Mesendoderm (in vitro differentiated cells): Measurements from ENCODE around the gene GRM5.

ENCODE experiments used
- DNase-seq: peaks from one replicate; pipeline ENCODE4 v3.0.0; 2013
- H2AK5ac ChIP-seq: 2 replicates; pipeline ENCODE4 v1.6.1; 2013; ENCODE audit warnings: low read length, inconsistent platforms
- H2BK120ac ChIP-seq: 2 replicates; pipeline ENCODE4 v1.6.1; 2013; ENCODE audit warnings: low read depth, mild to moderate bottlenecking, low read length, moderate library complexity, mixed read lengths
- H2BK15ac ChIP-seq: replicated peaks from 2 replicates; pipeline ENCODE4 v1.6.1; 2013; ENCODE audit warnings: low read depth, mild to moderate bottlenecking, moderate library complexity
- H2BK5ac ChIP-seq: 2 replicates; pipeline ENCODE4 v1.6.1; 2013; ENCODE audit warnings: low read length, inconsistent platforms
- H3K18ac ChIP-seq: 2 replicates; pipeline ENCODE4 v1.6.1; 2013; ENCODE audit warnings: mild to moderate bottlenecking, low read length, mixed read lengths
- H3K23ac ChIP-seq: one replicate; pipeline ENCODE4 v1.6.1; 2013; ENCODE audit warnings: low read length
- H3K27ac ChIP-seq: 2 replicates; pipeline ENCODE4 v1.5.1; 2013; ENCODE audit warnings: low read depth, mild to moderate bottlenecking, inconsistent platforms, low read length, moderate library complexity
- H3K27me3 ChIP-seq: 2 replicates; pipeline ENCODE4 v1.6.1; 2013; ENCODE audit warnings: low read length, control low read depth, mild to moderate bottlenecking, inconsistent platforms; ENCODE audit not compliant: insufficient read depth, poor library complexity
- H3K36me3 ChIP-seq: 2 replicates; pipeline ENCODE4 v1.6.1; 2013; ENCODE audit warnings: low read length, inconsistent platforms; ENCODE audit not compliant: control insufficient read depth, insufficient read depth
- H3K4ac ChIP-seq: one replicate; pipeline ENCODE4 v1.6.1; 2013; ENCODE audit warnings: low read depth, mild to moderate bottlenecking, low read length, moderate library complexity
- H3K4me1 ChIP-seq: 2 replicates; pipeline ENCODE4 v1.6.1; 2013; ENCODE audit warnings: low read depth, low read length, inconsistent platforms; ENCODE audit not compliant: control insufficient read depth
- H3K4me2 ChIP-seq: 2 replicates; pipeline ENCODE4 v1.6.1; 2013; ENCODE audit warnings: low read length
- H3K4me3 ChIP-seq: 2 replicates; pipeline ENCODE4 v1.5.1; 2013; ENCODE audit warnings: mild to moderate bottlenecking, low read length
- H3K56ac ChIP-seq: one replicate; pipeline ENCODE4 v1.6.1; 2013; ENCODE audit warnings: low read length
- H3K79me1 ChIP-seq: 2 replicates; pipeline ENCODE4 v1.6.1; 2013; ENCODE audit warnings: low read length, inconsistent platforms
- H3K79me2 ChIP-seq: 2 replicates; pipeline ENCODE4 v1.6.1; 2013; ENCODE audit warnings: mild to moderate bottlenecking, low read length; ENCODE audit not compliant: control insufficient read depth, insufficient read depth
- H3K9ac ChIP-seq: 2 replicates; pipeline ENCODE4 v1.6.1; 2013; ENCODE audit warnings: low read length, inconsistent platforms
- H4K5ac ChIP-seq: one replicate; pipeline ENCODE4 v1.6.1; 2013; ENCODE audit warnings: low read length
- H4K8ac ChIP-seq: one replicate; pipeline ENCODE4 v1.6.1; 2013; ENCODE audit warnings: low read depth, mild to moderate bottlenecking, control low read depth, low read length, moderate library complexity
- WGBS: extraction: QIAGEN DNeasy Blood & Tissue Kit; methylation state at CpG from one replicate; pipeline ENCODE4 v1.1.7; 2013; ENCODE audit warnings: low lambda C conversion rate, missing lambda C conversion rate; ENCODE audit not compliant: insufficient coverage; ENCODE audit errors: extremely low coverage; 5-methylcytosine and 5-hydroxymethylcytosine counted together

GRM5 gene

GRCh38 chr11:88603091-88603867, 462.5 kb downstream of the GRM5 start:
- WGBS, result no CpG with 5 or more reads among the region's 3 CpGs

GRCh38 chr11:88597387-88597786, 468.4 kb downstream of the GRM5 start:
- H3K56ac ChIP-seq, result no peak overlapping the region
- no peak overlapping the region for H3K4me2 ChIP-seq
- H3K9ac ChIP-seq, result no peak overlapping the region
- no peak overlapping the region for H2BK15ac ChIP-seq
- no peaks in the 10 kb centered on the region for H3K36me3 ChIP-seq
- H2BK5ac ChIP-seq, result no peak overlapping the region
- no peak overlapping the region for H3K18ac ChIP-seq
- H3K4ac ChIP-seq, result no peak overlapping the region
- no peak overlapping the region for H3K23ac ChIP-seq
- H2BK120ac ChIP-seq, result no peak overlapping the region
- no peak overlapping the region for H4K5ac ChIP-seq
- H3K4me1 ChIP-seq, result no peaks in the 10 kb centered on the region
- H4K8ac ChIP-seq, result no peak overlapping the region
- WGBS, result no CpG with 5 or more reads among the region's 2 CpGs
- H2AK5ac ChIP-seq, result no peak overlapping the region
- DNase-seq, result no peak
- no peak overlapping the region for H3K27ac ChIP-seq
- H3K79me2 ChIP-seq, result no peaks in the 10 kb centered on the region
- H3K4me3 ChIP-seq, result no peak overlapping the region
- H3K27me3 ChIP-seq, result no peaks in the 10 kb centered on the region
- no peaks in the 10 kb centered on the region for H3K79me1 ChIP-seq

More at GRCh38 chr11:88603091-88603867, 462.5 kb downstream of the GRM5 start:
- no peak overlapping the region for H3K4me2 ChIP-seq
- no peak overlapping the region for H3K18ac ChIP-seq
- no peak overlapping the region for H3K4ac ChIP-seq
- H3K36me3 ChIP-seq, result no peaks in the 10 kb centered on the region
- no peak overlapping the region for H4K5ac ChIP-seq
- DNase-seq, result no peak
- no peak overlapping the region for H2BK5ac ChIP-seq
- H3K79me2 ChIP-seq, result no peaks in the 10 kb centered on the region
- no peak overlapping the region for H2AK5ac ChIP-seq
- H4K8ac ChIP-seq, result peak overlapping the region; percentile 56
- no peak overlapping the region for H3K56ac ChIP-seq
- no peaks in the 10 kb centered on the region for H3K79me1 ChIP-seq
- no peak overlapping the region for H3K9ac ChIP-seq
- no peaks in the 10 kb centered on the region for H3K4me1 ChIP-seq
- H3K4me3 ChIP-seq, result no peak overlapping the region
- H3K23ac ChIP-seq, result no peak overlapping the region
- no peak overlapping the region for H2BK15ac ChIP-seq
- H2BK120ac ChIP-seq, result no peak overlapping the region
- H3K27me3 ChIP-seq, result no peaks in the 10 kb centered on the region
- no peak overlapping the region for H3K27ac ChIP-seq

GRCh38 chr11:88596786-88597185, 469.0 kb downstream of the GRM5 start:
- no peaks in the 10 kb centered on the region for H3K79me1 ChIP-seq
- no peak overlapping the region for H3K4me2 ChIP-seq
- H3K27me3 ChIP-seq, result no peaks in the 10 kb centered on the region
- H4K5ac ChIP-seq, result no peak overlapping the region
- H3K23ac ChIP-seq, result no peak overlapping the region
- no peak overlapping the region for H2AK5ac ChIP-seq
- 100% methylated on average over 1 of the region's 2 CpGs for WGBS
- no peak overlapping the region for H3K27ac ChIP-seq
- H2BK5ac ChIP-seq, result no peak overlapping the region
- H3K79me2 ChIP-seq, result no peaks in the 10 kb centered on the region
- H3K4me3 ChIP-seq, result no peak overlapping the region
- H3K56ac ChIP-seq, result no peak overlapping the region
- no peak overlapping the region for H2BK120ac ChIP-seq
- DNase-seq, result no peak
- no peak overlapping the region for H2BK15ac ChIP-seq
- no peak overlapping the region for H4K8ac ChIP-seq
- no peaks in the 10 kb centered on the region for H3K4me1 ChIP-seq
- no peak overlapping the region for H3K4ac ChIP-seq
- no peak overlapping the region for H3K9ac ChIP-seq
- no peaks in the 10 kb centered on the region for H3K36me3 ChIP-seq
- H3K18ac ChIP-seq, result no peak overlapping the region

GRCh38 chr11:88594274-88594950, 471.4 kb downstream of the GRM5 start:
- Histone ChIP-seq H3K18ac (no peak overlapping the region), H3K56ac (no peak overlapping the region), H2BK15ac (no peak overlapping the region), H3K4ac (no peak overlapping the region), H3K79me2 (no peaks in the 10 kb centered on the region), H3K79me1 (no peaks in the 10 kb centered on the region), H3K27me3 (no peaks in the 10 kb centered on the region), H2BK120ac (no peak overlapping the region), H3K9ac (no peak overlapping the region), H3K4me2 (no peak overlapping the region), H3K4me3 (no peak overlapping the region), H4K8ac (no peak overlapping the region), H3K27ac (no peak overlapping the region), H3K23ac (no peak overlapping the region), H2BK5ac (no peak overlapping the region), H3K36me3 (no peaks in the 10 kb centered on the region), H3K4me1 (no peaks in the 10 kb centered on the region), H2AK5ac (no peak overlapping the region), H4K5ac (no peak overlapping the region)
- DNase-seq, result no peak
- WGBS, result no CpG with 5 or more reads among the region's 2 CpGs

- H2AK5ac ChIP-seq, result no peak overlapping the region
- no peak for DNase-seq
Measured at GRCh38 chr11:88590361-88590760, 475.4 kb downstream of the GRM5 start.

More at GRCh38 chr11:88590361-88590760, 475.4 kb downstream of the GRM5 start:
- Histone ChIP-seq H3K4me1 (no peaks in the 10 kb centered on the region), H2BK120ac (no peak overlapping the region), H3K79me1 (no peaks in the 10 kb centered on the region), H3K79me2 (no peaks in the 10 kb centered on the region), H3K18ac (no peak overlapping the region), H2BK15ac (no peak overlapping the region), H3K4me2 (no peak overlapping the region), H3K4ac (no peak overlapping the region), H2BK5ac (no peak overlapping the region), H4K8ac (no peak overlapping the region), H3K27ac (no peak overlapping the region), H3K56ac (no peak overlapping the region), H3K36me3 (no peaks in the 10 kb centered on the region), H3K27me3 (no peaks in the 10 kb centered on the region), H3K9ac (no peak overlapping the region), H3K4me3 (no peak overlapping the region), H4K5ac (no peak overlapping the region), H3K23ac (no peak overlapping the region)
- WGBS, result no CpG with 5 or more reads among the region's 3 CpGs
